C4-2B (cell line): ENCODE results near the gene TMPRSS9.

Experiments
- ZFX ChIP-seq: fragments of 450-650 bp; IDR thresholded peaks from 2 replicates; pipeline ENCODE4 v1.6.1; 2017
- TF ChIP-seq, protein P1 (sequence below): fragments of 450-650 bp; conservative IDR thresholded peaks from 2 replicates; pipeline ENCODE4 v1.5.1; 2017; ENCODE audit warnings: mild to moderate bottlenecking

DNA sequence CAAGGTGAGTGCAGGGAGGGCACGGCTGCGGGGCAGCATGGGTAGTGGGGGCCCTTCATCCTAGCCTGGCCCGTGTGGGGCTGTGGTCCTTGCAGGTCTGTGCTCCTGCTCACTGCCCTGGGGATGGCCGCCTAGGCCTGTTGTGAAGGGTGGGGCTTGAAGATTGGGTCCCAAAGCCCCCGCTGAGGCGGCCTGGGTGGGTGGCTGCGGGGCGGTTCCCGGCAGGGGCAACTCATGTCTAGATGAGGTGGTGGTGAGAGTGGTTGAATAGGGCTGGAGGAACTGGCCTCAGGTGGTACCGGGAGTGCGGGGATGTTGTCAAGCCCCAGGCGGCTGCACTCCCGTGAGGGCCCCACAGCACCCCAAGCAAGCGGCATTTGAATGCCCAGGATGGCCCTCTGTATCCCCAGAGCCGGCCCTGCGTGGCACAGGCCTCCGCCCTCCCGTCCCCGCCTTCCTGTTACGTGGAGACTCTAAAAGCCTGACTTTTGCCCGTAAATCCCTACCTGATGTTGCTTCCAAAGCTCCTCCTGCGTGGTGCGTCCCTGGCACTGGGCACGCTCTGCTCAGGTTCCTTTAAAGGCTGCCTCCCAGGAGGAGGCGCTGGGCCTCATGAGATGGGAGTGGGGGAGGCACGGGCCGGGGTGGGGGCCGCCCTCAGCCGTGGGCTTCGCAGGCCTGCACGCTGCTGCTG is 16.6 kb upstream of the TMPRSS9 start:
- TF ChIP-seq, protein P1, sequence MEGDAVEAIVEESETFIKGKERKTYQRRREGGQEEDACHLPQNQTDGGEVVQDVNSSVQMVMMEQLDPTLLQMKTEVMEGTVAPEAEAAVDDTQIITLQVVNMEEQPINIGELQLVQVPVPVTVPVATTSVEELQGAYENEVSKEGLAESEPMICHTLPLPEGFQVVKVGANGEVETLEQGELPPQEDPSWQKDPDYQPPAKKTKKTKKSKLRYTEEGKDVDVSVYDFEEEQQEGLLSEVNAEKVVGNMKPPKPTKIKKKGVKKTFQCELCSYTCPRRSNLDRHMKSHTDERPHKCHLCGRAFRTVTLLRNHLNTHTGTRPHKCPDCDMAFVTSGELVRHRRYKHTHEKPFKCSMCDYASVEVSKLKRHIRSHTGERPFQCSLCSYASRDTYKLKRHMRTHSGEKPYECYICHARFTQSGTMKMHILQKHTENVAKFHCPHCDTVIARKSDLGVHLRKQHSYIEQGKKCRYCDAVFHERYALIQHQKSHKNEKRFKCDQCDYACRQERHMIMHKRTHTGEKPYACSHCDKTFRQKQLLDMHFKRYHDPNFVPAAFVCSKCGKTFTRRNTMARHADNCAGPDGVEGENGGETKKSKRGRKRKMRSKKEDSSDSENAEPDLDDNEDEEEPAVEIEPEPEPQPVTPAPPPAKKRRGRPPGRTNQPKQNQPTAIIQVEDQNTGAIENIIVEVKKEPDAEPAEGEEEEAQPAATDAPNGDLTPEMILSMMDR, result no peak
- no peak for TF ChIP-seq ZFX
